Osteocyte (in vitro differentiated cells): Measurements from ENCODE around the gene SPATA9. TPM values are rescaled to one million over a fixed set of nuclear protein-coding genes. Genes with fewer than 3 reads are reported as not detected.

Experiments
- DNase-seq: peaks from one replicate; pipeline ENCODE4 v3.0.0; 2021; ENCODE audit warnings: mixed read lengths; ENCODE audit not compliant: unreplicated experiment; ENCODE audit errors: extremely low spot score
- H3K27ac Mint-ChIP-seq: one replicate; pipeline ENCODE4 v1.8.0; 2021; ENCODE audit warnings: mild to moderate bottlenecking, mixed read lengths; ENCODE audit not compliant: unreplicated experiment
- H3K27me3 Mint-ChIP-seq: one replicate; pipeline ENCODE4 v1.8.0; 2021; ENCODE audit warnings: mixed read lengths; ENCODE audit not compliant: unreplicated experiment
- H3K36me3 Mint-ChIP-seq: one replicate; pipeline ENCODE4 v1.8.0; 2021; ENCODE audit warnings: mixed read lengths; ENCODE audit not compliant: unreplicated experiment
- H3K4me1 Mint-ChIP-seq: one replicate; pipeline ENCODE4 v1.8.0; 2021; ENCODE audit warnings: mixed read lengths; ENCODE audit not compliant: unreplicated experiment
- H3K4me3 Mint-ChIP-seq: one replicate; pipeline ENCODE4 v1.8.0; 2021; ENCODE audit warnings: mild to moderate bottlenecking, moderate library complexity, mixed read lengths; ENCODE audit not compliant: unreplicated experiment
- H3K9me3 Mint-ChIP-seq: one replicate; pipeline ENCODE4 v1.8.0; 2021; ENCODE audit warnings: mixed read lengths; ENCODE audit not compliant: unreplicated experiment
- CTCF ChIP-seq: fragments of 200-600 bp; sonication (generic); IDR thresholded peaks from 2 replicates; pipeline ENCODE4 v1.5.0; 2021; ENCODE audit warnings: antibody characterized with exemption, mild to moderate bottlenecking, moderate library complexity
- total RNA-seq: library from RNA; stranded (reverse); gene quantifications from 2 replicates; pipeline ENCODE4 v1.2.1, GENCODE V29; 2021

The SPATA9 gene
- total RNA-seq, 1 donor from 2014 or later, result 3.0 TPM

GRCh38 chr5:95609711-95610110, 73.1 kb downstream of the SPATA9 start:
- no peak for DNase-seq
- no peaks in the 10 kb centered on the region for H3K4me1 Mint-ChIP-seq
- no peak overlapping the region for H3K4me3 Mint-ChIP-seq
- H3K36me3 Mint-ChIP-seq, result no peaks in the 10 kb centered on the region
- no peak for TF ChIP-seq CTCF
- H3K9me3 Mint-ChIP-seq, result peaks cover 7% of the 10 kb centered on the region
- H3K27me3 Mint-ChIP-seq, result no peaks in the 10 kb centered on the region
- H3K27ac Mint-ChIP-seq, result no peak overlapping the region

Other genes with a start within 250 kb of the SPATA9 start
- gene SKIC3, start 128.0 kb downstream of the SPATA9 start, total RNA-seq, result 102 and 115 TPM in 2 replicates
- 9.4 and 10.7 TPM in 2 replicates for gene ARSK, start 127.9 kb downstream of the SPATA9 start, total RNA-seq
- gene GPR150, start 62.9 kb downstream of the SPATA9 start, total RNA-seq, result 0.16 and 0.21 TPM in 2 replicates
- 1.7 and 2.3 TPM in 2 replicates for gene RFESD, start 36.2 kb downstream of the SPATA9 start, total RNA-seq
- 190 and 208 TPM in 2 replicates for gene RHOBTB3, start 48.3 kb upstream of the SPATA9 start, total RNA-seq
- 26.3 and 32.8 TPM in 2 replicates for gene GLRX, start 139.7 kb upstream of the SPATA9 start, total RNA-seq